Activated CD8-positive, alpha-beta memory T cell treated with anti-CD3 and anti-CD28 coated beads for 4 hours (primary cell): Measurements from ENCODE around the gene NKG7.

Experiments used
- DNase-seq, 2 donors: peaks; one replicate each; pipeline ENCODE4 v3.0.0-alpha.2; 2020; ENCODE audit warnings: low read depth in 2 of 2

Gene NKG7

DNA sequence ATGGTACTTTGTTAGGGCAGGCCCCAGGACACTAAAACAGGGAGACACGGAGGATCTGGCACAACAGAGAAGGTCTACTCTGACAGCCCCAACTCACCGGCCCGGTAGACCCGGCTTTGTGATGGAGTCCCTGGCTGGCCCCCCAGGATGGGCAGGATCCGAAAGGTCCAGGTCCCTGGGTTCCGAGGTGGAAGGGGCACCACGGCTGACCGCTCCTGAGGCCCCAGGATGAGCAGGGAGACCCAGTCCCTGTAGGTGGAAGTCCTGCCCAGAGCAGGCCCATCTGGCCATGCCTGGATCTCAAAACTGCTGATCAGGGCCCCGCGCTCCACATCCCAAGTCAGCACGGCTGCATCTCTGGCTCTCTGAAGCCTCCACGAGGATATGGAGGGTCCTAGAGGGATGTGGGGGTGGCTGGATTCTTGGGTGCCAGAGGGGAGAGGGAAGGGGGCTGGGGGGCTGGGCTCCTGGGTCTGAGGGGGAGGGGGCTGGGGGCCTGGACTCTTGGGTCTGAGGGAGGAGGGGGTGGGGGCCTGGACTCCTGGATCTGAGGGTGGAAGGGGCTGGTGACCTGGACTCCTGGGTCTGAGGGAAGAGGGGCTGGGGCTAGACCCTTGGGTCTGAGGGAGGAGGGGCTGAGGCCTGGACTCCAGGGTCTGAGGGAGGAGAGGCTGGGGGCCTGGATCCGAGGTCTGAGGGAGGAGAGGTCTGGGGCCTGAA, 35.2 kb downstream of the NKG7 start:
- DNase-seq, result no peak

DNA sequence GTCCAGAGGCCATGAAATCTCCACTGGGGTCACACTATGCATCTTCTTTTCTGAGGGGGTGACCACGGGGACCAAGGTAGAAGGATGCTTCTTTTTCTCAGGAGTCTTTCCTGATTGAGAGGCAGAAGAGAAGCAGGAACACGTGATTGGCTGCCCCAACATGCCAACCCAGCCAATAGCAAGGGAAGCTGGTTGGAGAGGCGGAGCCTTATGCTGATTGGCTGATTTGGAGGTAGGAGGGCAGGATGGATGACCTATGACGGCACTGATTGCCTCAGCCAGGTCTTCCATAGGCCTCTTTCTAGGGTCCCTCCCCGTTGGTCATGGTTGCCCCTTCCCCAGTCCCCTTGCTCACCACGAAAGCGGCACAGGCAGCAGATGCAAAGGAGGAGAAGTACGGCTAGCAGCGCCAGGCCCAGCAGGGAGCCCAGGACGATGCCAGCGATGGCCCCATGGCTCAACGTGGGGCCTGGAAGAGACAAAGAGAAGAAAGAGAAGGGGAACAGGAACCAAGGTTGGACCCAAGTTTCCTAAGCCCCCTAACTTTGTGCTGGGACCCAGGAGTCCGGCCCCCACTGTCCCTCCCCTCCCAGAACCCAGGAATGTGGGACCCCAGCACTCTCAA, 38.5 kb downstream of the NKG7 start:
- no peak for DNase-seq

DNA sequence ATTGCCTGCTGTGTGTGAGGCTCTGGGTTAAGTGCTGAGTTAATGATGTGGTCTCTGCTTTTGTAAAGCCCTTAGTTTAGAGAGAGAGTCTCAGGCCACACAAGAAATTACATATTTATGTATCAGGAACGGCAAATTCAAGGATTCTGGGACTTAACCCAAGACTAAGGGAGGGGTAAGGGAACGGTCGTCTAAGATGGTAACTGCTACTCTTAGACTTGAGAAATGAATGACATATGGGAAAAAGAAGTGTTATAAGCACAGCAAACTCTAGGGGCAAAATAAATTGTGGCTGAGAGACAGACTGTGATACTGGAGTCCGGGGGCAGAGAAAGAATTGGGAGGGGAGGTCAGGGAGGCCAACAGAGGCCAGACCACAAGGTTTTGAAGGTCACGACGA, 40.7 kb downstream of the NKG7 start:
- no peak for DNase-seq

DNA sequence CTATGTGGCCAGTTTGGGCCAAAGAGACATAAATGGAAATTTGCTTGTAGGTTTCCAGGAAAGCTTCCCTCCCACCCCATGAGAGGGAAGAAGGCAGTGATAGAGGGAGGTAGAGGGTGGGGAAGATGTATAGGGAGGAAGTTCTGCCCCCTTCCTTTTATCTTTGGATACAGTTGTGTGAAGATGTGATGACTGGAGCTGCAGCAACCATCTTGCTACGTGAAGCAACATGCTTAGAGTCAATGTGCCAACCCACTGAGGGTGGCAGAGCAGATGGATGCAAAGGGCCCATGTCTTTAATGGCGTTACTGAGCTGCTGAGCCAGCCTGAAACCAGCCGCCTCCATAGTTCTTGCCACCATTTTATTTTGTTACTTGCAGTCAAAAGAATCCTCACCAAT, 41.3 kb downstream of the NKG7 start:
- DNase-seq, result no peak

DNA sequence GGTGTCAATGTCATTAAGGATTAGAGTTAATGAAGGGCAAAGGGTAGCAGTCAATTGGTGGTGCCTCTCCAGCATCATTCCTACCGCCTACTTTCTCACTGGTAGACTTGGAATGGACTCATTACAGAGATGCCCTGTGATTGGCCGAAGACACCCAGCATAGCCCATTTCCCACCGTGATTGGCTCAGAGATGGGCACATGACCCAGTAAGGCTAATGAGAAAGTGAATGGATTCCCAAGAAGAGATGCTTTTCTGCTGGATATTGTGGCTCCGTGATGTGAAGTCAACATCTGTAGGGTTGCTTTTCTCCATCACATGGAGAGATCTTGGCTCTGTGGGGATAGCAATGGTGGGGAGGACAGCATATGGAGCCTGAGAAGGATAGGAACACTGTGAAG, 42.1 kb downstream of the NKG7 start:
- DNase-seq, result no peak

DNA sequence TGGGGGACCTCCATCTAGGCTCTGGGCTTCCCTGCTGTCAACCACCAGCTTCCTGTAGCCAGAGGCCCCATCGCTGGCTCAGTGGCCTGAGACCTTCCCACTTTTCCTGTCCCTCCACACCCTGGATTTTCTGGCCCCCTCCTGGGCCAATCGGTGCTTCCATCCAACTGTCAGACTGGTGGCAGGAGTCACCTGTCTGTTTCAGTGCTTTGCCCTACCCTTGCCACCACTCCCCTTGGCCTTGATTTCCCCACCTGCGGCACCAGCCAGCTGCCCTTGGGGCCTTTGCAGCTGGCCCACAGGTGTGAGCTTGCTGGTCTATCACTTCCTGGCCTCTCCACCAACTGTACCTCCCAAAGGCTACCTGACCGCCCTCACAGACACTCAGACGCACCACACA, 43.0 kb downstream of the NKG7 start:
- DNase-seq, result no peak

DNA sequence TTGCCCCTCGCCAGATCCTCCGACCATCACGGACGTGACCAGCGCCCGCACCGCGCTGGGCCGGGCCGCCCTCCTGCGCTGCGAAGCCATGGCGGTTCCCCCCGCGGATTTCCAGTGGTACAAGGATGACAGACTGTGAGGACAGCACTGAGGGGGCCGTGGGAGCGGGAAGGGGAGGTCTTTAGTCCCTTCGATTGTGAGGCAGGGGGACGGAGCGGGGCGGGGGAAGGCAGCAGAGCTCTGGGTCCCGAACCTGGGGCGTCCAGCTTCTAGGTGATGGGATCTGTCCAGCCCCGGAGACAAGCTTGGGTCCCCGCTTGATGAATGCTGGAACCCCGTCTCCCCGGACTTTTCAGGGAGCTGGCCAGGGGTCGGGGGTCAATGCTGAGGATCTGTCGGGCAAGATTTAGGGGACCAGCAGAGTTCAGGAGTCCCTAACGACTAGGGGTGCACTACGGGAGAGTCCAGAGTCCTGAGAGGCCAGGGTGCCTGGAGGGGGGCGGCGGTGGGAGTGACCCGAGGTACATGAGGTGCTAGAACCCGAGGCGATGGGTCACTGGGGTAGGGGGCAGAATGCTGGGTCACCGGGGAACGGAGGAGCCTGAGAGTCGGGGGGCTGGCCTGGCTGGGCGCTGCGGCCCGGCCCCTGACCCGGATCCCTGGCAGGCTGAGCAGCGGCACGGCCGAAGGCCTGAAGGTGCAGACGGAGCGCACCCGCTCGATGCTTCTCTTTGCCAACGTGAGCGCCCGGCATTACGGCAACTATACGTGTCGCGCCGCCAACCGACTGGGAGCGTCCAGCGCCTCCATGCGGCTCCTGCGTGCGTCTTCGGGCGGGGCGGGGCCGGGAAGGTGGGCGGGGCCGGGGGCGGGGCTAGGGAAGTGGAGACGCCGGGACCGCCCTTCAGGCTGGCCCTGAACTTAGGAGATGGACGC, 45.1 kb downstream of the NKG7 start:
- no peak for DNase-seq

DNA sequence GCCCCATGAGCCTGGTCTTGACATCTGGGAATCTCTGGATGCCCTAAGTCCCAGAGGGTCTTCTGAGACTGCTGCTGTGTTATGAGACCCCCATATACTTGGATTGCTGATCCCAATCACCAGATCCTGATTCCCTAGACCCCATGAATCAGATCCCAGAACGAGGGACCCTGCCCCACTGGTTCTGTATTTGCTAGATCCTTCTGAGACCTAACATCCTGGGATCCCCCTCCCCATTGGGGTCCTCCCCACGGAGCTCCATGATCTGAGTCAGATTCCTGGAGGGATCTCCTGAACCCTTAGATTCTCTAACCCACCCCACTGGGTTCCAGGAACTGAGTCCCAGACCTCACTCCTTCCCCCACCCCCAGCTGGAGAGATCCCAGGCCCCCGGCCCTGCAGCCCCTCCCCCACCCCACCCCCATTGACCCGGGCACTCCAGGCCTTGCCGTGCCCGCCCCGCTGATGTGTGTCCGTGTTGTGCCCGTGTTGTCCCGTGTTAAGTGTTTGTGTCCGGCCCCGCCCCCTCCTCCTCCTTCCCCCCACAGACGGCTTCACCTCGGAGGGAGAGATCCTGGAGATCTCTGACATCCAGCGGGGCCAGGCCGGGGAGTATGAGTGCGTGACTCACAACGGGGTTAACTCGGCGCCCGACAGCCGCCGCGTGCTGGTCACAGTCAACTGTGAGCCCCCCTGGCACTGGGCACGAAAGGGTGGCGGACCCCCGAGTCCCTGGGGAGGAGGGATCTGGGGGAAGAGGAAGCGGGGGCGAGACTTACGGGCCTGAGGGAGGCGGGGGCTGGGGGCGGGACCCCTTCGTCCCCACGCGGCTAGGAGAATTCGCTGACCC, 46.0 kb downstream of the NKG7 start:
- DNase-seq, result no peak

DNA sequence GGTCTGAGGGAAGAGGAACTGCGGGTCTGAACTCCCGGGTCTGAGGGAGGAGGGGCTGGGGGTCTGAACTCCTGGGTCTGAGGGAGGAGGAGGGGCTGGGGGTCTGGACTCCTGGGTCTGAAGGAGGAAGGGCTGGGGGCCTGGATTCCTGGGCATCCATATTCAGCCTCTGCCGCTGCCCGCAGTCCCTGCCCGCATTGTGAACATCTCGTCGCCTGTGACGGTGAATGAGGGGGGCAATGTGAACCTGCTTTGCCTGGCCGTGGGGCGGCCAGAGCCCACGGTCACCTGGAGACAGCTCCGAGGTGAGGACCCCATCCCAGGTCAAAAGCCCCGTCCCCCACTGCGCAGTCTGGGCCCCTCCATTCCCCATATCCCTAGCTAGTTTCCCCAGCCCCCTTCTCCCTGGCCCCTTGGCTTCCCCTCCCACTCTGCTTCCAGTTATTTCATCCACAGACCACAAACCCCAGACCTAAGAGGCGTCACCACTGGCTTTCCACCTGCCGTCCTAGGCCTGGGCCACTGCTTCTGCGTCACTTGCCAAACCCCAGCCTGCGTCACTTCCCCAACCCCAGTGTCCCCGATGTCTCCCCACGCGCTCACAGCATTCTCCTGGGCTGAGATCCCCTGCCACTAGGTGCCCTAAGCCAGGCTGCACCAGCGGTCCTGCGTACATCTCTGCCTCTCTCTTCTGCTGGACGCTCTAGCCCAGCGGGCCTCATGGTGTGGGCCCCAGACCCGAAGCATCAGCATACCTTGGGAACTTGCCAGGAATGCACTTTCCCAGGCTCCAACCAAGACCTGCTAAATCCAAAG, 47.1 kb downstream of the NKG7 start:
- DNase-seq, result no peak

DNA sequence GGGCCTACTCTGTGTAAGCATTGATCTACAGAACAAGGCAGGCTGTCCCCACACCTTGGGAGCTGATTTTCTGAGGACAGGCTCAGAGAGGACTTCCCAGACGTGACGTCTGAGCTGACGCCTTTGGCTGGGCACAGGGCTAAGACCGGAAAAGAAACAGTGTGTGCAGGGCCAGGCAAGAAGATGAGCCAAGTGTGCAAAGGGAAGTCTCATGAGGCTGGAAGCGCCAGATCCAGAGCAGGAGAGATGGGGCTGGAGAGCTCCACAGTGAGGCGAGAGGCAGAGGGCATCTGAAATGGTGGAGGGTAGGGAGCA, 48.3 kb downstream of the NKG7 start:
- no peak for DNase-seq

DNA sequence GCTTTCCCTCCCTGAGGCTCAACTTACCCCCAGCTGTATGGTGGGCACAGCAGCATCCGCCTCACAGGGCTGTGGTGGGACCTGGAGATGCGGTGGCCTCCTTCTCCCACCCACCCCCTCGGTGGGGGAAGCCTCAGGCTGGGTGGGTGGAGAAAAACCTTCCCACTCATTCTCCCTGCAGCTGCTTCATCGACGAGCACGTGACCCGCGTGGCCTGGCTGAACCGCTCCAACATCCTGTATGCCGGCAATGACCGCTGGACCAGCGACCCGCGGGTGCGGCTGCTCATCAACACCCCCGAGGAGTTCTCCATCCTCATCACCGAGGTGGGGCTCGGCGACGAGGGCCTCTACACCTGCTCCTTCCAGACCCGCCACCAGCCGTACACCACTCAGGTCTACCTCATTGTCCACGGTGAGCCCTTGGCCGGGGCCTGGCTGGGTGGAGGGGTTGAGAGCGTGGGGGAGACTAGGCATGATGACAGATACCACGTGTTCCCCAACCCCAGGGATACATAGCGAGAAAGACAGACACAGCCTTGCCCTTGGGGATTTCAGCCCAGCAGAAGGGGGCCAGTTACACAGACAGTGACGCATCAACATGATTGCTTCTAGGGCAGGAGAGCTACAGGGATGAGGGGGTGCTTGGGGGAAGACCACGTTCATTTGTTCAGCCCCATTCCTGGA, 48.8 kb downstream of the NKG7 start:
- DNase-seq, result no peak

DNA sequence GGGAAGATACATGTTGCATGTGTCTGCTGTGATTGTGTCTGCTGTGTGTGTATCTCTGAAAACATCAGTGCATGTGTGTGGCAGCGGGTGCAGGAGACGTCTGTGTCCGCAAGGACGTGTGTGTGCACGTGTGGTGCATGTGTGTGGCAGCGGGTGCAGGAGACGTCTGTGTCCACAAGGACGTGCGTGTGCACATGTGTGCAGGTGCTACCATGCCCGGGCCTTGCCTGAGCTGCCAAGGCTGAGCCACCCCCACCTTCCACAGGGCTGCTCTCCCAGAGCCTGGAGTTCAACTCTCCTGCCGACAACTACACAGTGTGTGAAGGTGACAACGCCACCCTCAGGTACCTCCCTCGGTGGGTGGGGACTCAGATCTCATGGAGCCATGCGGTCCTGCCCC, 50.7 kb downstream of the NKG7 start:
- no peak for DNase-seq
